Tibial artery (tissue), 4 donors: ENCODE data around the gene L1CAM.

Source experiments
- DNase-seq, 2 donors: peaks; one replicate each; pipeline ENCODE4 v3.0.0-alpha.2; 2019
- H3K27ac ChIP-seq, 2 donors: fragments of 200-600 bp; sonication (generic) in 1 of 2; 1 replicate in 1 of 2; 2 replicates in 1 of 2; pipeline ENCODE4 v1.5.1; 2018 to 2019; ENCODE audit warnings: mild to moderate bottlenecking in 1 of 2
- H3K27me3 ChIP-seq, 2 donors: fragments of 200-600 bp; sonication (generic) in 1 of 2; one replicate each; pipeline versions ENCODE4 v1.5.1 to v1.6.0; 2016 to 2019
- H3K36me3 ChIP-seq, 3 donors: fragments of 200-600 bp; sonication (generic) in 2 of 3; one replicate each; pipeline ENCODE4 v1.5.1; 2016 to 2019; ENCODE audit warnings: mild to moderate bottlenecking in 2 of 3
- H3K4me1 ChIP-seq, 4 donors: fragments of 200-600 bp; sonication (generic) in 2 of 4; 1 replicate in 3 of 4; 2 replicates in 1 of 4; pipeline ENCODE4 v1.5.1; 2016 to 2019
- H3K4me3 ChIP-seq, 2 donors: fragments of 200-600 bp; sonication (generic) in 1 of 2; 1 replicate in 1 of 2; 2 replicates in 1 of 2; pipeline ENCODE4 v1.5.1; 2018 to 2019; ENCODE audit warnings: mild to moderate bottlenecking in 2 of 2
- H3K9me3 ChIP-seq, 3 donors: fragments of 200-600 bp; sonication (generic) in 1 of 3; one replicate each; pipeline ENCODE4 v1.5.1; 2016 to 2019
- CTCF ChIP-seq, 2 experiments: fragments of 200-600 bp in 1 of 2; fragments of 450-650 bp in 1 of 2; IDR thresholded peaks; one replicate each; pipeline ENCODE4 v1.5.1; 2017 to 2019; ENCODE audit warnings: antibody characterized with exemption in 2 of 2, mild to moderate bottlenecking in 1 of 2, moderate library complexity in 1 of 2
- intact Hi-C: fragments of 100-400 bp; cut with DNase I; formaldehyde crosslinking; loops from one replicate; pipeline ENCODE4 v1.15.0; 2023; ENCODE audit warnings: low total_unique reads

L1CAM gene

GRCh38 chrX:153929576-153929975, 43.6 kb upstream of the L1CAM start:
- no peak overlapping the region for H3K4me3 ChIP-seq
- intact Hi-C loops = no loop called here
- H3K27me3 ChIP-seq = no peaks in the 10 kb centered on the region
- peaks cover 0 to 38% (median 24%) of the 10 kb centered on the region in 3 donors for H3K36me3 ChIP-seq
- TF ChIP-seq CTCF (IDR thresholded peaks at IDR 0.05) = no peak
- no peaks in the 10 kb centered on the region for H3K9me3 ChIP-seq
- H3K4me1 ChIP-seq = peaks cover 0 to 44% (median 27%) of the 10 kb centered on the region in 4 donors
- no peak for DNase-seq
- no peak overlapping the region for H3K27ac ChIP-seq

GRCh38 chrX:153928846-153929245, 42.9 kb upstream of the L1CAM start:
- peaks cover 0 to 39% (median 27%) of the 10 kb centered on the region in 4 donors for H3K4me1 ChIP-seq
- no peaks in the 10 kb centered on the region for H3K9me3 ChIP-seq
- H3K36me3 ChIP-seq = peaks cover 0 to 38% (median 24%) of the 10 kb centered on the region in 3 donors
- no peak for DNase-seq
- intact Hi-C loops = no loop called here
- TF ChIP-seq CTCF (IDR thresholded peaks at IDR 0.05) = no peak
- H3K27ac ChIP-seq = peak overlapping the region in 1 of 2 donors; percentile 64
- H3K27me3 ChIP-seq = no peaks in the 10 kb centered on the region
- H3K4me3 ChIP-seq = no peak overlapping the region

- peak; percentile 94 to 98 for DNase-seq
- peak overlapping the region; percentile 93 to 99 for H3K27ac ChIP-seq
- no peaks in the 10 kb centered on the region for H3K9me3 ChIP-seq
- H3K4me3 ChIP-seq = peak overlapping the region; percentile 68 to 71
- intact Hi-C loops = no loop called here
- peaks cover 0 to 38% (median 25%) of the 10 kb centered on the region in 4 donors for H3K4me1 ChIP-seq
- TF ChIP-seq CTCF (IDR thresholded peaks at IDR 0.05) = peak in 1 of 2 experiments; percentile 21
- peaks cover 0 to 36% (median 24%) of the 10 kb centered on the region in 3 donors for H3K36me3 ChIP-seq
- no peaks in the 10 kb centered on the region for H3K27me3 ChIP-seq
These were observed 42.2 kb upstream of the L1CAM start for GRCh38 chrX:153927922-153928760.

GRCh38 chrX:153927672-153927921, 41.6 kb upstream of the L1CAM start:
- H3K9me3 ChIP-seq = no peaks in the 10 kb centered on the region
- peaks cover 0 to 30% (median 24%) of the 10 kb centered on the region in 3 donors for H3K36me3 ChIP-seq
- H3K4me1 ChIP-seq = peaks cover 0 to 39% (median 26%) of the 10 kb centered on the region in 4 donors
- TF ChIP-seq CTCF (IDR thresholded peaks at IDR 0.05) = no peak
- H3K27me3 ChIP-seq = no peaks in the 10 kb centered on the region
- H3K27ac ChIP-seq = peak overlapping the region; percentile 93 to 99
- intact Hi-C loops = no loop called here
- DNase-seq = no peak
- peak overlapping the region; percentile 68 to 71 for H3K4me3 ChIP-seq

- no peak for TF ChIP-seq CTCF (IDR thresholded peaks at IDR 0.05)
- peak; percentile 34 to 74 for DNase-seq
- intact Hi-C loops = no loop called here
- H3K36me3 ChIP-seq = peaks cover 0 to 25% (median 21%) of the 10 kb centered on the region in 3 donors
- no peaks in the 10 kb centered on the region for H3K27me3 ChIP-seq
- no peaks in the 10 kb centered on the region for H3K9me3 ChIP-seq
- peak overlapping the region; percentile 68 to 71 for H3K4me3 ChIP-seq
- peaks cover 0 to 39% (median 26%) of the 10 kb centered on the region in 4 donors for H3K4me1 ChIP-seq
- peak overlapping the region; percentile 93 to 99 for H3K27ac ChIP-seq
These were observed 41.1 kb upstream of the L1CAM start for GRCh38 chrX:153926858-153927671.
